Tibial nerve (tissue), 4 donors: ENCODE data around the gene GNB1L.

Source experiments
- EP300 ChIP-seq, 2 donors: sonication (generic); formaldehyde crosslinking; IDR thresholded peaks; one replicate each; pipeline ENCODE4 v1.6.1; 2017; ENCODE audit warnings: antibody characterized with exemption in 2 of 2, mild to moderate bottlenecking in 1 of 2
- POLR2A ChIP-seq, 2 donors: fragments of 450-650 bp; IDR thresholded peaks; one replicate each; pipeline ENCODE4 v1.6.1; 2017; ENCODE audit warnings: antibody characterized with exemption in 2 of 2, mild to moderate bottlenecking in 2 of 2, moderate library complexity in 2 of 2
- TF ChIP-seq, protein P1 (sequence below), 5 experiments: fragments of 200-600 bp in 3 of 5; fragments of 450-650 bp in 2 of 5; sonication (generic) in 3 of 5; IDR thresholded peaks; one replicate each; pipeline ENCODE4 v1.5.1; 2016 to 2019; ENCODE audit warnings: antibody characterized with exemption in 5 of 5, mild to moderate bottlenecking in 3 of 5, moderate library complexity in 2 of 5

DNA sequence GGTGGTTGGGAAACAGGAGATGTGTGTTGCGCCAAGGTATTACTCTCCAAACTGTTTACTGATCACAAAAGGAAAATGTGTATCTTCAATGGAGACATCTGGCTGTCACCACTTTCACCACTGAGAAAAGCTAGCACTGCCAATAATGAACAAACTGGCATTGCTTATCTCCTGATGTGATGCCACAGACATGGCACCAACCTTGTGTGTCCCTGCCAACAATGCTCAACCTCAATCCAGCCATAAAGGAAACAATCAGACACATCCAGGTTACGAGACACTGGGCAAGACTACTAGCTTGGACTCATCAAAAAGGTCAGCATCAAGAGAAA is 28.1 kb downstream of the GNB1L start:
- TF ChIP-seq, protein P1, sequence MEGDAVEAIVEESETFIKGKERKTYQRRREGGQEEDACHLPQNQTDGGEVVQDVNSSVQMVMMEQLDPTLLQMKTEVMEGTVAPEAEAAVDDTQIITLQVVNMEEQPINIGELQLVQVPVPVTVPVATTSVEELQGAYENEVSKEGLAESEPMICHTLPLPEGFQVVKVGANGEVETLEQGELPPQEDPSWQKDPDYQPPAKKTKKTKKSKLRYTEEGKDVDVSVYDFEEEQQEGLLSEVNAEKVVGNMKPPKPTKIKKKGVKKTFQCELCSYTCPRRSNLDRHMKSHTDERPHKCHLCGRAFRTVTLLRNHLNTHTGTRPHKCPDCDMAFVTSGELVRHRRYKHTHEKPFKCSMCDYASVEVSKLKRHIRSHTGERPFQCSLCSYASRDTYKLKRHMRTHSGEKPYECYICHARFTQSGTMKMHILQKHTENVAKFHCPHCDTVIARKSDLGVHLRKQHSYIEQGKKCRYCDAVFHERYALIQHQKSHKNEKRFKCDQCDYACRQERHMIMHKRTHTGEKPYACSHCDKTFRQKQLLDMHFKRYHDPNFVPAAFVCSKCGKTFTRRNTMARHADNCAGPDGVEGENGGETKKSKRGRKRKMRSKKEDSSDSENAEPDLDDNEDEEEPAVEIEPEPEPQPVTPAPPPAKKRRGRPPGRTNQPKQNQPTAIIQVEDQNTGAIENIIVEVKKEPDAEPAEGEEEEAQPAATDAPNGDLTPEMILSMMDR (IDR thresholded peaks at IDR 0.05) = no peak
- TF ChIP-seq POLR2A (IDR thresholded peaks at IDR 0.05) (no peak), EP300 (IDR thresholded peaks at IDR 0.05) (no peak)
